NOMO-1 (cell line): ENCODE results near the gene EFCAB6.

Experiments
- DNase-seq, 2 experiments: peaks; one replicate each; lab custom pipeline; 2025; ENCODE audit not compliant: unreplicated experiment in 2 of 2; lab: John Stamatoyannopoulos, UW

EFCAB6 gene

GRCh38 chr22:43554694-43555365, 257.3 kb downstream of the EFCAB6 start:
- no peak for DNase-seq

DNA sequence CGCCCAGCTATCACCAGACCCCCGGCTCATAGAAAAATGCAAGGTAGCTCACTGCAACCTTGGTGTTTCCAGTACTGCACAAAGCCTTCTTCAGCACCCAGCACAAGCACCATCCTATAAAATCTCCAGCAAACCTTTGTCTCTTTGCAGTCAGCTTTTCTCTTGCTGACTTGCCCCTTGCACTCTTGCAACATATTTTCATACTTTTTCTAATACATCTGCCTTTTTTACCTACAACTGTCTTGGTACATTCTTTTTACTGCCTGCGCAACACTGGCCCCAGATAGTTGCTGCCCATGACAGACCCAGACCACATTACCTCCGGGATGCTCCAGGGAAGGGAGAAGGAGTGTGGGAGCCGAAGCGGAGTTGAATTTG, 257.9 kb downstream of the EFCAB6 start:
- no peak for DNase-seq

GRCh38 chr22:43553451-43554258, 258.4 kb downstream of the EFCAB6 start:
- no peak for DNase-seq

GRCh38 chr22:43550672-43551071, 261.4 kb downstream of the EFCAB6 start:
- DNase-seq, result no peak

DNA sequence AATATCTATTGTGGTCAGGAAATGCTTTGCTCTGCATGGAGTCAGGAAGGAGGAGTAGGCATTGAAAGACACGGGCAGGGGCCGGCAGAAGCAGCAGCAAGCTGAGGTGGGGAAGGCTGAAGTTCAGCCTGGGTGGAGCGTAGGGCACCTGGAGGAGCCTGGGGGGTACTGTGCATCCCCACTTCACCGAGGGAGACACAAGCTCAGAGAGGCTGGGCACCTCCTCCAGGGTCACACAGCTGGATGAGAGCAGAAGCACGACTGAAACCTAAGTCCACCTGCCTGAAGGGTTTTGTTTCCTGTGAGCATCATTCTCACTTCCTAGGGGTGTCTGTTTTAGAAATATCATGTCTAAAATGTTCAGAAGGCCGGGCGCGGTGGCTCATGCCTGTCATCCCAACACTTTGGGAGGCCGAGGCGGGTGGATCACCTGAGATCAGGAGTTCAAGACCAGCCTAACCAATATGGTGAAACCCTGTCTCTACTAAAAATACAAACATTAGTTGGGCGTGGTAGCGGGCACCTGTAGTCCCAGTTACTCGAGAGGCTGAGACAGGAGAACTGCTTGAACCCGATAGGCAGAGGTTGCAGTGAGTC, 262.0 kb downstream of the EFCAB6 start:
- DNase-seq, result no peak

- DNase-seq, result no peak
These were observed 265.9 kb downstream of the EFCAB6 start for GRCh38 chr22:43546186-43546585.

DNA sequence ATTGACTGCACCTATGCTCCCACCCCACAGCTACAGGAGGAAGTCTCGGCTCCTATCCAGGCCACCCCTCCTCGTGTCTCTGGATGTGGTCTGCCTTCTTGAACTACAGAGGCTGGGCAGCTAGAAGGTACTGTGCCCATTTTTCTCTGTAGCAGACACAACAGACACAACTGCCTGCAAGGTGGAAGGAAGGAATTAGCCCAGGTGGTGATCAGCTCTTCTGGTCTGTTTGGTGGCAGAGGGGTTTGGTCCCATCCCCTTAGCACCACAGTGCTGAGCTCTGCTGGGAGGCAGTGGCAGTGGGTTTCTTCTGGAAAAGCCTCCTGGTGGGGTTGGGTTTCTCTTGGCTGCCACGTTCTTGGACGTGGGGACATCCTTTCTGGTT, 267.8 kb downstream of the EFCAB6 start:
- no peak for DNase-seq

DNA sequence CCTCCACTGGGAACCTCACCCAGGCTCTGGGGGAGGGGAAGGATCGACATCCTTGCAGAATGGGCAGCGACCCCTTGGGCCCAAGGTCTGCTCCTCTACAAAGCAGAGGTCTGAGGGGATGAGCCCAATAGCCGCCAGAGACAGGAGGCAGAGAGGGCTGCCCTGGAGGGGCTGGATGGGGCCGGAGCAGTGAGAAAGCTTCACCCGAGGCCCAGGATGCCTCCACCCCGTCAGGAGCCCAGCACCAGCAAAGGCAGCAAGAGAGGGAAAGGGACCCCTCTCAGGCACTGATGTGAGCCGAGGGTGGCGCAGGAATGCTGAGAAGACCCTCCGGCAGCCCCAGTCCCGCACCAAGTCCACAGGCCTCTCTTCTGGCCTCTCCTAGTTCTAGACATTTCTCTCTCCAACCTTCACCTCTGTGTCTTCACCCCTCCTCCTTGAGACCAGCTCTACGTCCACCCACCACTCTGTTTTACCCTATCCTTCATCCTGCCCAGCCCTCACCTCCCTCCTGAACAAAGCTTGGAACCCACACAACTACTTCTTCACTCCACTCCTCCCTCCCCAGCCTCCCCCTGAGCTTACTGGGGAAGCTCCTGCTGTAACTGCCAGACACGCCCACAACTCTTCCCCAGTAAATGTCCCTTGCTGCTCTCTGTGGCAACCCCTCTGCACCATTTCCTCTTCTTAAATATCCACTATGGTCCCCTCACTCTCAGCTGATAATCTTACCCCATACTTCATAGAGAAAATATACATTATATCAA, 268.4 kb downstream of the EFCAB6 start:
- no peak for DNase-seq

DNA sequence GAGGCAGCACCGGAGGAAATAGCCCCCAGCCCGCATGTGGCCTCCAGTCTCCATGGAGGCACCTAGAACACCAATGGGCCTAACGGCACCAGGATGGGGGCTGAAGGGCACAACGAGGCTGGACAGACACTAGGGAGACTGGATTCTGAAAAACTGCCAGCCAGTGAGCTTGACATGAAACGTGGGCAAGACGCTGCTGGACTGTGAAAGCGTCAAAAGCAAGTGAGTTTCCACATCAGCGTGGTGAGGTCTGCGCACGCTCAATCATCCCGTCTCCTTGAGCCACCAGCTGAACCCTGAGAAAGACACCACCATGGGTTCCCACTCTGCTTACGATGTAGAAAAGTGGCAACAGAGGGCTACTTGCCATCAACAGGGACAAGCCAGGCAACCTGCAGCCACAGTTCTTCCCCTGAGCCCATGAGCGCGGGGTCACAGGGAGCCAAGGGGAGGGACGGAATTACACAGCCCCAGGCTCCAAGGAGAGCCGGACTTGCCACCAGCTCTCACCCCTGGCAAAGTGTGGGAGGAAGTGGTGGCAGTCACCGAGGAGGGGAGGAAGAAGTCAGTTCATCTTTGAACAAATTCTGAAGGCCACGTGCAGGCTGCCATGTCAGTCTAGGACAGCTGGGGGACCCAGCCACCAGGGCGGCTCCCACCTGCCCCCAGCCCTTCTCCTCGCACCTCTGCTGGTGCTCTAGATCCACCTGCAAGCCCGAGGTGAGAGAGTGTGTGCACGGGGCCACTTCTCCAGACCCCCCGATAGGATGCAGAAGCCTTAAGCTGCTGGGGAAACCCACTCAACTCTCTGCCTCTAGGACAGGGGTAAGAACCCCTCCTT, 269.2 kb downstream of the EFCAB6 start:
- DNase-seq, result no peak

DNA sequence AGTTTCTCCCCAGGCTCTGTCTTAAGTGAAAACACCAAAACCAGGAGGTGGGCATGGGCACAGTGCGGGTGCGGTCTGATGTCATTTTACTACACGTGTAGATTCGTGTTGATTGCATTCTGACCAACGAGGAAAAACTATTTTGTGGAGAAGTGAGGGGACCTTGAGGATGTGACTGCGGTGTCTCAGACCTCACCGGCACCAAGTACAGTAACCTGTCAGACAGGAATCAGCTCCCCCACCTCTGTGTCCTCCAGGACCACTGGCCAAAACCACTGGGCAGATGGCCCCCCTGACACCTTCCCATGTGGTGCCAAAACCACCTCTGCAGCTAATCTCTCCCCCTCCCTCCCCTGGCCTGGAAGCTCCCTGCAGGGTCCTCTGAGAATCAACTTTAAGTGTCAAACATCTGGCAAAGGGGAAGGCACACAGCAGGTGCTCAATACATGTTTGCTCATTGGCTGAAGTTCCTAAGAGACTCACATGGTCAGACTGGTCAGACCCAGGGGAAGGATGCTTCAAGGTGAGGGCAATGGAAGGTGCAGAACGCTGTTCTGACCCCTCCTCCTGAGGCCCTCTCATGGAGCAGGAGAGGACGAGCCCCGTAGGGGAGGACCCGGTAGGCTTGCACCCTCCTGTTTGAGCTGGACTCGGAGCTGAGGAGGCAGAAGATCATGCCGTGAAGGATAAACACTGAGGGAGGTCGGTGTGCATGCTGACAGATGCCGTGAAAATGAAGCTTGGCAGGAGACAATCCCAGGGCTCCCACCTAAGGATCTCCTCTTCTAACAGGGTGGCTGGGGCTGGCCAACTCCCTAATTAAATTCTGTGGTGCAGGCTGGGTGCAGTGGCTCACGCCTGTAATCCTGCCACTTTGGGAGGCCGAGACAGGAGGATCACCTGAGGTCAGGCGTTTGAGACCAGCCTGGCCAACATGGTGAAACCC, 270.4 kb downstream of the EFCAB6 start:
- no peak for DNase-seq

- no peak for DNase-seq
These were observed 271.1 kb downstream of the EFCAB6 start for GRCh38 chr22:43541022-43541421.

GRCh38 chr22:43540529-43540923, 271.6 kb downstream of the EFCAB6 start:
- no peak for DNase-seq

DNA sequence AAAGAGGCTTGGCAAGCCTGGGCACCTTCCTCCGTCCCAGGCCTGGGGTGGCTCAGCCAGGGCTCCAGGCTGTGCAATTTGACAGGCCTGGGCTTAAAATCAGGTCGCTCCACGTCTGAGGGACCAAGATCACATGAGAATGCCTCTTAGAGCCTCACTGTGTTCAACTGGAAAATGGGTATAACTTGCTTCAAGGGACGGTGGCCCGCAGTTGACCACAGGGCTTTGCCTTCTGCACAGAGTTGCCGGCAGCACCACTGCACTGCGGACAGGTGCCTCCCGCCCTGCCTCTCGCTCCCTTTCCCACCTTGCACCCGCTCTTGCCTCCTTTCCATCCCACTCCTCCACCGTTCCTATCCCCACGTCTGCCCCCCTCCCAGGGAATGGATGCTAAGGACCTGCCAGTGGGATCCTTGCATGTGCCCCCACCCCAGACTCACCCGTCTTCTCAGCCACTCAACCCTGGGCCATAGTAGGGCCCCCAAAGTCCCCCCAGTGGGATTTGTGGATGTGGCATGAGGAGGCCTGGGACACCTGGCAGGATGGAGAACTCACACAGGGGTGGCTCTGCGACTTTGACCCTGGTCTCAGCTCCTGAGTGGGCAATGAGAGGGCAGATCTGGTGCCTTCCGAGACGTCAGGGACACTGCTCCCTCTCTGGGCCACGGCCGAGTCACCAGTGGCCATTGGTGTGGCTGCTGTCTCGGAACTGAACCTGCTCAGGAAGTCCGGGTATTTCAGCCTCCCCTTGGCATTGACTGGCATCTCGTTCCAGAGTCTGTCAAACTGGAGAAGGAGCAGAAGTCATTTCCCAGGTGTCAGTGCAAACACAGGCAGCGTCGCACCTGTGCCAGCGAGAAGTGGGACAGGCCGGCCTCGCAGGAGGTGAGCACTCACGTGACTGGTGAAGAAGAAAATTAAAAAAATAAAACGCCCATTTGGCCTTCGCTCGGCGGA, 272.3 kb downstream of the EFCAB6 start:
- DNase-seq, result no peak

DNA sequence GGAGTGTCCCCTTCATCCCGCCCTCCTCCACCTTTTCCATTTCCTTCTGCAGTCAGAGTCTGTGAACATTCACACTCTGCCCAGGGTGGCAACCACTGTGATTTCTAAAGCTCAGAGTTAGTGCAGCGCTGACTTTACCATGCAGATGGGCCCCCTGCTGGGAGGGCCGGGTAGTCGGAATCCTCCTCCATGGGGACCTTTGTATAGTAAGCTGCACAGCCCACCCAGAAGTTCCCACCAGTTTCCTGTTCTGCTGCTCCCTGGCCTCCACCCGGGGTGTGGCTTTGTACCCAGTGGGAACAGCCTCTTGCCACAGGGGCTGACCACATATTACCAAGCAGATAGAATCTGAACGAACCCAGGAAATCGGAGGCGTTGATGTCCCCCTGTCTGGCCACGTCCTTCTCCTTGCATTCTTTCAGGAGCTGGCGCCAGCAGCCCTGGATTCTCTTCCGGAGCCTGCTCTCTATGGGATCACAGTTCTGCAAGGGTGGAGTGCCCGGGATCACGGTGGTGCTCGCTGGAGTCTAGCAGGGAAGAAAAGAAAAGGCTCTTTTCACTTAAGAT, 275.0 kb downstream of the EFCAB6 start:
- DNase-seq, result peak; percentile 14 to 21

DNA sequence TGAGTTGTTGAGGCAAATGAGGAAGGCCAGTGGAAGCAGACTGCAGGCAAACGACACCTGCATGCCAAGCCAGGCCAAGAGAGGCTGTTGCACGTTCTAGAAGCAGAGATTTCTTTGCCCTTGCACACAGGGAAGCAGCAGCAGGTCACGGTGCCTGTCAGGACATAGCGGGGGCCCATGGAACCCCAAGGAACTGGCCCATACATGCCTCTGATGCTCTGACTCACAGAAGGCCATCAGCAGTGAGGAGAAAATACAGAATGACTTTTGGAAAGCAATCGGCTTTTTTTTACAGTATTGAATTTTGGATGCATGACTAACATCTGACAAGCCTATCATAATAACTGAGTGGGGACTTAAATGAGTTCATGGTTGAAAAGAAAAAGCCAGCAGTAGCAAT, 276.4 kb downstream of the EFCAB6 start:
- no peak for DNase-seq

DNA sequence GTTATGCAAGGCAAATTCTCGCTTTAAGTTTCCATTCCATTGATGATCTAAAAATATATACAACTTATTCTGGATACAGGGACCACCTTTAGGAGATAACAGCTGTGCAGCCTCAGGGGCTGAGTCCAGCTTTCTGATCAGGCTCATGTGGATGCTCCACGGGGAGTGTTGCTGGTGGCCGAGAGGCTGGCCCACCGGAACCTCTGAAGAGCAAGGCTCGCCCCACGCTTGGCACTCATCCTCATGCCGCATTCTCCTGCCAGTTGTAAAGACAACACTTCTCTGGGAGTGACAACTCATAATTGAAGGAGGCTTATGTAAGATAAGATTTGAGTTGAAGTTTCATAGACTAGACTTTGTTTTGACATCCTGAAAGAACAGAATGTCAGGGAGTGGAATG, 276.8 kb downstream of the EFCAB6 start:
- no peak for DNase-seq

DNA sequence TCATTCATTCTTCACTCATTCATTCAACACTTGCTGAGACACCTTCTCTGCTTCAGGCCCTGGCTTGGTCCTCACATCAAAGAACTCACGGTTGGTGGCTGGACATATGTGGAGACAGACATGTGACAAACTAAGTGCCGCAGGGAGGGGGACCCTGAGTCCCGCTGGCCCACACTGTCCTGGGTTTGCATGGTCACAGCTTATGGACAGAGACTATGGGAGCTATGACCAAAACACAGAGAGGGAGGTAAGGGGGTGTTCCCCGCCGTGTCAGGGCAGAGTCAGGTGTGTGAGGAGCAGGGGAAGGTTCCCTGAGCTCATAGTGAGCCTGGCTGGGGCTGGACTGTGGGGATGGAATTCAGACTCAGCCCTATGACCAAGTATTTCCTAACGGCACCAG, 277.2 kb downstream of the EFCAB6 start:
- no peak for DNase-seq
